Measurements from ENCODE around the gene GNB3.
"Not testable (repeated sequence)": the region's sequence is repeated elsewhere in the genome, so short reads cannot be mapped to it uniquely, and the experiment has no call there.

GNB3 gene

DNA sequence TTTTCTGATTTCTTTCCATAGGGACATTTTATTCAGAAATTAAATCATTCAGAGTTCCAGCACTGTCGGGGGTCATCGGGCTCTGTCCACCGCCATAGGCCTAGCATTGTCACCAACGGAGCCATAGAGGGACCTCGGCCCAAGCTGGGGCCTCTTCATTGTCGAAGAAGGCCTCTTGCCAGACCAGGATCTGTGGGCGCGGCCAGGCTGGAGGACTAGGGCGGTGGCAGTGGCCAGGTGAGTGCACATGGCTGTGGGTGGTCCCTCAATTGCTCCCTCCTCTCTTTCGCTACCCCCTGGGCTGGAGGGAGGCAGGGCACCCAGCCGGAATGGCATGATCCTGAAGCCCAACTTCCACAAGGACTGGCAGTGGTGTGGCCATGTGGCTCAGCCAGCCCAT lies 43.0 kb downstream of the GNB3 start:
- no peak for DNase-seq (ENCODE audit: low spot score)

DNA sequence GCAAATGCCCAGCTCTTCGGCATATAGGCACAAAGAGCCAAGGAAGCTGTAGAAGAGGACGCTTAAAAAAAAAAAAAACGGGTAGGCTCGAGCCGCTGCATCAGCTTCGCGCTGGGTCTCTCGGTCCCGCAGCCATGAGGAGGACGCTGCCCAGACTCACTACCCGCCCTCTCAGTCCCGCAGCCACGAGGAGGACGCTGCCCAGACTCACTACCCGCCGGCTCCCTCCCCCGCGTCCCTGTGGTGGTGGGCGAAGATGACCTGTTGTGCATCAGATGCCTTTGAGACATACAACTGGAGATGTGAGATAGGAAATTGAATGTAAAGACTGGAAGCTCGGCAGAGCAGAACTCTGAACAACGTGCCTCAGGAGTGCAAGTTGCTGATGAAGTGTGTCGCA lies 43.8 kb downstream of the GNB3 start:
- DNase-seq (ENCODE audit: low spot score) = no peak

DNA sequence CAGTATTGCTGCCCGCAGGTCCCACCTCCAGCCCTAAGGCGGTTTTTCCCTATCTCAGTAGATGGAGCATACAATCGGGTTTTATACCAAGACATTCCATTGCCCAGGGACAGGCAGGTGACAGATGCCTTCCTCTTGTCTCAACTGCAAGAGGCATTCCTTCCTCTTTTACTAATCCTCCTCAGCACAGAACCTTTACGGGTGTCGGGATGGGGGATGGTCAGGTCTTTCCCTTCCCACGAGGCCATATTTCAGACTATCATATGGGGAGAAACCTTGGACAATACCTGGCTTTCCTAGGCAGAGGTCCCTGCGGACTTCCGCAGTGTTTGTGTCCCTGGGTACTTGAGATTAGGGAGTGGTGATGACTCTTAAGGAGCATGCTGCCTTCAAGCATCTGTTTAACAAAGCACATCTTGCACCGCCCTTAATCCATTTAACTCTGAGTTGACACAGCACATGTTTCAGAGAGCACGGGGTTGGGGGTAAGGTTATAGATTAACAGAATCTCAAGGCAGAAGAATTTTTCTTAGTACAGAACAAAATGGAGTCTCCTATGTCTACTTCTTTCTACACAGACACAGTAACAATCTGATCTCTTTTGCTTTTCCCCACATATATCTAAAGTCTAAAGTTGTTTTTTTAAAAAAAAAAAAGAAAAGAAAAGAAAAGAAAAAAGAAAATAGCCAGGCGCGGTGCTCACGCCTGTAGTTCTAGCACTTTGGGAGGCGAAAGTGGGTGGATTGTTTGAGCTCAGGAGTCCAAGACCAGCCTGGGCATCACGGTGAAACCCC lies 45.7 kb downstream of the GNB3 start:
- not testable (repeated sequence) for DNase-seq (ENCODE audit: low spot score)

DNA sequence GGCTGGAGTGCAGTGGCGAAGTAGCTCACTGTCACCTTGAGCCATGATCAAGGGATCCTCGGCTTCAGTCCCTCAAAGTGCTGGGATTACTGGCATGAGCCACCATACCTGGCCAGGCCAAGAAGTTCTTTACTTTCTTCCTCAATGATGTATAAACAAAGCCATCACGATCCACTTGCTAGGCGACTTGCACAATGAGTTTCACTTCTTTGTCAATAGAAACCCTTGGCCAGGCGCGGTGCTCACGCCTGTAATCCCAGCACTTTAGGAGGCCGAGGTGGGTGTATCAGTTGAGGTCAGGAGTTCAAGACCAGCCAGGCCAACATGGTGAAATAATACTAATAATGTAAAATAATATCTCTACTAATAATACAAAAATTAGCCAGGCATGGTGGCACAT lies 46.7 kb downstream of the GNB3 start:
- DNase-seq (ENCODE audit: low spot score) = no peak

DNA sequence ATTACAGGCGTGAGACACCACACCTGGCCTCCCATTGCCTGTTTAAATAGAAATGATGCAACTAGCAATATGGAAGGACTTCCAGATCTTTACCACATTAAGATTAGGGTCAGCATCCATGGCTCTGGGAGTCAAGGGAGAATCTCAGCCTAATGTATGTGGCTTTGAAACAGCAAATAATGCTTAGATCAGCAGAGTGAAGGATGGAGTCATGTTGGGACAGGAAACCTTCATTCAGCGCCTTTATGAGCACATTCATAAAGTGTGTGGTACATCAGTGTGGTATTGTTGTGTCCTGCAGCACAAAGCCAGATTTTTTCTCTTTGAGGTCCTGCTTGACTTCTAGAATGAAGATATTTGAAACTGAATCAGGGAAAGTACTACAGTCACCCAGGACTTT lies 47.6 kb downstream of the GNB3 start:
- DNase-seq (ENCODE audit: low spot score) = no peak

DNA sequence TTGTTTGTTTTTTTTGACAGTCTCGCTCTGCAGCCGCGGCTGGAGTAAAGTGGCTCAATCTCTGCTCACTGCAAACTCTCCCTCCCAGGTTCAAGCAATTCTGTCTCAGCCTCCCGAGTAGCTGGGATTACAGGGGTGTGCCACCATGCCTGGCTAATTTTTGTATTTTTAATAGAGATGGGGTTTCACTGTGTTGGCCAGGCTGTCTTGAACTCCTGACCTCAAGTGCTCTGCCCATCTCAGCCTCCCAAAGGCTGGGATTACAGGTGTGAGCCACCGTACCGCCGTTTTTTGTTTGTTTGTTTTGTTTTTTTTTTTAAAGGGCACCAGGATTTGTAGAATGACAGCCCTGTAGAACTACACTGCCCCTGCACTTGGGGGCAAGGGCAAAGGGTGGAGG lies 48.1 kb downstream of the GNB3 start:
- DNase-seq (ENCODE audit: low spot score) = not testable (repeated sequence)

DNA sequence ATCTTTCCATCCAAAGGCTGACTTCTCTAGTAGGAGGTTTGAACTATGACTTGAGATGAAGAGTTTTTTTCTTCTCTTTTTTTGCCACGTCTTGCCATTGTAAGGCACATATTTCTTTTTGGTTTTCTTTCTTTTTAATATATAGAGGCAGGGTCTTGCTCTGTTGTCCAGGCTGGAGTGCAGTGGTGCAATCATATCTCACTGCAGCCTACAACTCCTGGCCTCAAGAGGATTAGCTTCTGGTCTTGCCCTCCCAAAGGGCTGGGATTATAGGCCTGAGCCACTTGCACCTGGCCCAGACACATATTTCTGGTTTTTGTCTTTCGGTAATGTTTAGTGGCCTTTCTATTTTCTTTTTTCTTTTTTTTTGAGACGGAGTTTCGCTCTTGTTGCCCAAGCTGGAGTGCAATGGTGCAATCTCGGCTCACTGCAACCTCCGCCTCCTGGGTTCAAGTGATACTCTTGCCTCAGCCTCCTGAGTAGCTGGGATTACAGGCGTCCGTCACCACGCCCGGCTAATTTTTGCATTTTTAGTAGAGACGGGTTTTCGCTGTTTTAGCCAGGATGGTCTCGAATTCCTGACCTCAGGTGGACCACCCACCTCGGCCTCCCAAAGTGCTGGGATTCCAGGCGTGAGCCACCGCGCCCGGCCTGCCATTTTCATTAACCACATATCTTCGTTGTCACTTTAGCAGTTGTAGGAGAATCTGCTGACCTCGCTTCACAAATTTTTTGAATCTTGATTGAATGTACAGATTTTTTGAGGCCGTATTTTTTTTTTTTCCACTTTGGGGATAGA lies 49.2 kb downstream of the GNB3 start:
- not testable (repeated sequence) for DNase-seq (ENCODE audit: low spot score)

DNA sequence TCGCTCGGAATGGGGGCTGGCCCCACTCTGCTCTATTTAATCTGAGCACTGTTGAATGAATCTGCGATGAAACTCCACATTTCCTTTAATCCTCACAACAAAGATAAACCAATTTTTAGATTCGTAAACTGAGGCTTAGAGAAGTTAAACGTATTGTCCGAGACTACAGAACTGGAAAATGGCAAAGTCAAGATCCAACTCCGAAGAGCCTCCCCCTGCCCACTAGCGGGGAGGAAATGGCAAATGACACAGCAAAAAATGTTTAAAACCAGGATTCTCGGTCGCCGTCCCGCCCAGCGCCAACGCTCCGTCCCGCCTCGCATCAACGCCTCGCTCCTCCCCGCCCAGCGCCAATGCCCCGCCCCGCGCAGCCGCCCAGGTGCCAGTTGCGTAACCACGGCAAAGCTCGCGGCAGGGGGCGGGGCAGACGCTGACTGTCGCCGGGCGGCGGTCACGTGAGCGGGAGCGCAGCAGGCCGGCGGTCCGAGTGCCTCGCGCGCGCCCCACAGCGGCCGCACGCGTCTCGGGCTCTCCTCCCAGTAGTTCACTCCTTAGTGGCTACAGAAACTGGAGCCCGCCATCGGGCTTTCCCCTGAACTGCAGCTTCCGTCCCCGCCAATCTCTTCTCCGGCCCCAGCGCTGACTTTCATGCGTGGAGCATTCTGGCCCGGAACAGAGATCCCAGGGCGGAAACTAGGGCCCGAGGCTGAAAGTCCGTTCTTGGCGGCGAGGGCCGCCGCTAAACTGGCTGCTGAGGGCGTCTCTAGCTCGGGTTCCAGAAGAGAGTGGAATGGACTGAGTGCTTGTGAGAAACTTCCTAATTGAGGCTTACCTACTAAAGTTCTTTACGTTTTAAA lies 50.3 kb downstream of the GNB3 start:
- DNase-seq (ENCODE audit: low spot score) = peak; percentile 98

DNA sequence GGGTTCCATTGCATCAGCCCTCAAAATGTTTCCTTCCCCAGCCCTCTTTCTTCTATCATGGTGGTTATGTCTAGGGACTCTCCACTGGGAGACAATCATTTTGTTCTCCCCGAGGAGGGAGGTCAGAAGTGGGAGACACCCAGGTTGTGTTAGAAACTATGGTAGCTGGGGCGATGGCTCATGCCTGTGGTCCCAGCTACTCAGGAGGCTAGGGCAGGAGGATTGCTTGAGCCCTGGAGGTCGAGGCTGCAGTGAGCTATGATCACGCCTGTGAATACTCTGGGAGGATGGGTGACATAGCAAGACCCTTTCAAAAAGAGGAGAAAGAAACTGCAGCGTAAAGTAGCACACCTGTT lies 50.9 kb downstream of the GNB3 start:
- no peak for DNase-seq (ENCODE audit: low spot score)

DNA sequence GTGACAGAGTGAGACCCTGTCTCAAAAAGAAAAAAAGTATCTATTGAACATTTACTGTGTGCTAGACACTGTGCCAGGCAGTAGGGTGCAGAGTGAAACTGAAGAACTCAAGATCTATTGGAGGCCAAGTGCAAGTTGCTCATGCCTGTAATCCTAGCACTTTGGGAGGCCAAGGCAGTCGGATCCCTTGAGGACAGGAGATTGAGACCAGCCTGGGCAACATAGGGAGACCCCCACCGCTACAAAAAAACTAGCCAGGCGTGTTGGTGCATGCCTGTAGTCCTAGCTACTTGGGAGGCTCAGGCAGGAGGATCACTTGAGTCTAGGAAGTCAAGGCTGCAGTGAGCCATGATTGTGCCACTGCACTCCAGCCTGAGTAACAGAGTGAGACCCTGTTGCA lies 52.0 kb downstream of the GNB3 start:
- DNase-seq (ENCODE audit: low spot score) = not testable (repeated sequence)

DNA sequence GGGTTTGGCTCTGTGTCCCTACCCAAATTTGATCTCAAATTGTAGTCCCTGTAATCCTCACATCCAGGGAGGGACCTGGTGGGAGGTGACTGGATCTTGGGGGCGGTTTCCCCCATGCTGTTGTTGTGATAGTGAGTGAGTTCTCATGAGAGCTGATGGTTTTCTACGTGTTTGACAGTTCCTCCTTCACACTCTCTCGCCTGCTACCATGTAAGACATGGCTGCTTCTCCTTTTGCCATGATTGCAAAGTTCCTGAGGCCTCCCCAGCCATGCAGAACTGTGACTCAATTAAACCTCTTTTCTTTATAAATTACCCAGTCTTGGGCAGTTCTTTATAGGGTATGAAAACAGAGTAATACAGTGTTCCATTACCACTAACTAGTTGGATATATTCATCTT lies 53.6 kb downstream of the GNB3 start:
- DNase-seq (ENCODE audit: low spot score) = no peak

Data from NAMALWA (cell line).